ENCODE results near the gene RGL3. TPM values are rescaled to one million over a fixed set of nuclear protein-coding genes. Genes with fewer than 3 reads are reported as not detected.

The RGL3 gene
- total and polyA plus RNA-seq, 12 donors, result 1.2 to 37.5 (median 3.5) TPM

- Histone ChIP-seq H3K4me3 (no peak overlapping the region), H3K27ac (no peak overlapping the region), H3K4me1 (peaks cover 0 to 12% (median 0%) of the 10 kb centered on the region in 9 donors), H3K36me3 (peaks cover 0 to 33% (median 20%) of the 10 kb centered on the region in 9 donors), H3K27me3 (peaks cover 0 to 12% (median 1%) of the 10 kb centered on the region in 7 donors), H3K9me3 (no peaks in the 10 kb centered on the region)
- TF ChIP-seq, protein P1, sequence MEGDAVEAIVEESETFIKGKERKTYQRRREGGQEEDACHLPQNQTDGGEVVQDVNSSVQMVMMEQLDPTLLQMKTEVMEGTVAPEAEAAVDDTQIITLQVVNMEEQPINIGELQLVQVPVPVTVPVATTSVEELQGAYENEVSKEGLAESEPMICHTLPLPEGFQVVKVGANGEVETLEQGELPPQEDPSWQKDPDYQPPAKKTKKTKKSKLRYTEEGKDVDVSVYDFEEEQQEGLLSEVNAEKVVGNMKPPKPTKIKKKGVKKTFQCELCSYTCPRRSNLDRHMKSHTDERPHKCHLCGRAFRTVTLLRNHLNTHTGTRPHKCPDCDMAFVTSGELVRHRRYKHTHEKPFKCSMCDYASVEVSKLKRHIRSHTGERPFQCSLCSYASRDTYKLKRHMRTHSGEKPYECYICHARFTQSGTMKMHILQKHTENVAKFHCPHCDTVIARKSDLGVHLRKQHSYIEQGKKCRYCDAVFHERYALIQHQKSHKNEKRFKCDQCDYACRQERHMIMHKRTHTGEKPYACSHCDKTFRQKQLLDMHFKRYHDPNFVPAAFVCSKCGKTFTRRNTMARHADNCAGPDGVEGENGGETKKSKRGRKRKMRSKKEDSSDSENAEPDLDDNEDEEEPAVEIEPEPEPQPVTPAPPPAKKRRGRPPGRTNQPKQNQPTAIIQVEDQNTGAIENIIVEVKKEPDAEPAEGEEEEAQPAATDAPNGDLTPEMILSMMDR (IDR thresholded peaks at IDR 0.05), result no peak
- no peak for DNase-seq
- 75 to 81% methylated on average over 33 of the region's 33 CpGs for WGBS, 2 donors
- intact Hi-C loops (cut with DNase I), result no loop called here
- ATAC-seq, result no peak
Observed at GRCh38 chr19:11452620-11453310, 33.7 kb upstream of the RGL3 start.

DNA sequence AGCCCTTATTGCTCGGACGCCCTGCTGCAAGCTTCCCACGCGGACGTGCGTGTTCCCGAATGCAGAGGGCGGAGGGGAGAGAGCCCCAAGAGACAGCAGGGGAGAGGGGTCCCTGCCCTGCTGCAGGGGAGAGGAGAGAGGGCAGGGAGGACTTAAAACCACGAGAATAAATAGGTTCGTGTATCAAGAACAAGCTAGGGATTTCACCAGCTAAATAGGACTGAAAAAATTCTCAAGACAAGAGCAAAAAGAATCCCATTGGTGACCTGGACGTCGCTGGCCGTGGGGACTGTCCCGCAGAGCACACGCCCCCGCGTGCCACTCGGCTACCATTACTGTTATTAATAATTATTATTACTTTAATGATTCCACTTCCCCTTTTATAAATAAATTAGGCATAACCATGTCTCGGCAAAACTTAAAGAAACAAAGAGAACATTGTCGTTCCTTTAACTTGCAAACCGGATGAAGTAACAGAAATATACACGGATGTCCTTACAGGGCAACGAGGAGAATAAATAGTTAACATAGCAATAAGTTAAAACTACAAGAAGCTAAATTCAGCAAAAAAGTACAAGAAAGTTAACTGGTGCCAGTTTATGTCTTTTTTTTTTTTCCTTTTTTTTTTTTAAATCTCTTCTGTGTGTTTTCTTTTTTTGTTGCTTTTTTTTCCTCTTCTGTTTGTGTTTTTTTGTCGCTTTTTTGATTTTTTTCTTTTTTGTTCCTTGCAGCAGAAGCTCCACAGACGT, 32.9 kb upstream of the RGL3 start:
- ATAC-seq (peak in 1 of 8 donors; percentile 23), DNase-seq (no peak)
- H3K4me3 ChIP-seq, result peak overlapping the region in 4 of 10 donors; percentile 2 to 17 (median 14)
- intact Hi-C loops (cut with DNase I), result no loop called here
- TF ChIP-seq, protein P1 (IDR thresholded peaks at IDR 0.05), result no peak
- H3K27ac ChIP-seq, result peak overlapping the region in 2 of 10 donors; percentile 17 to 64
- 31 to 42% methylated on average over 25 of the region's 25 CpGs for WGBS, 2 donors
- H3K27me3 ChIP-seq, result peaks cover 0 to 12% (median 0%) of the 10 kb centered on the region in 7 donors
- peaks cover 0 to 12% (median 0%) of the 10 kb centered on the region in 9 donors for H3K4me1 ChIP-seq
- peaks cover 0 to 40% (median 24%) of the 10 kb centered on the region in 9 donors for H3K36me3 ChIP-seq
- H3K9me3 ChIP-seq, result no peaks in the 10 kb centered on the region

DNA sequence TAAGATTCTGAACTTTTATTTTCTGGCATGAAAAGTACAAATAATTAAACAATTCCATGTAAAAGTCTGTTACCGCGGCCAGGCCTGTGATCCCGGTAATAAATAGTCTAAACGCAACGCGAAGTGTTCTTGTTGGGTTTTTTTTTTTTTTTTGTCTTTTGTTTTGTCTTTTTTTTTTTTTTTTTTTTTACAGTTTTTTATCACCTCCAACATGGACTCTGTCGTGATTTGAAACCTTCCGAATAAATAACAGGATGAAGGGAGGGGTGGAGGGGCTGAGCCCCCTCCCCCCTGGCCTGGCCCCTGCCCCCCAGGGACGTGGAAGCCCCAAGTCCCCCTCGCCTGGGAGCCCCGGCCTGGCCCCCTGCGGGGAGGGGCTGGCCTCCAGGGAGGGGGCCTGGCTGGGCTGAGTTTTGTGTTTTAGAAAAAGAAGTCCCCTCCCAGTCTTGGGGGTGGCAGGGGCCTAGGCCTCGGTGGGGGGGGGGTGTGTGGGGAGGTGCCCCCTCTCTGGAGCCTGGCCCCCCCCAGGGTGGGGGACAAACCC, 32.3 kb upstream of the RGL3 start:
- no peaks in the 10 kb centered on the region for H3K9me3 ChIP-seq
- H3K27ac ChIP-seq, result peak overlapping the region in 2 of 10 donors; percentile 17 to 64
- H3K36me3 ChIP-seq, result peaks cover 0 to 47% (median 24%) of the 10 kb centered on the region in 9 donors
- H3K27me3 ChIP-seq, result peaks cover 0 to 8% (median 0%) of the 10 kb centered on the region in 7 donors
- DNase-seq, result no peak
- H3K4me3 ChIP-seq, result peak overlapping the region in 3 of 10 donors; percentile 2 to 15 (median 12)
- H3K4me1 ChIP-seq, result peaks cover 0 to 12% (median 0%) of the 10 kb centered on the region in 9 donors
- peak in 1 of 8 donors; percentile 6 for ATAC-seq
- TF ChIP-seq, protein P1 (IDR thresholded peaks at IDR 0.05), result no peak
- 31 to 45% methylated on average over 11 to 13 of the region's 13 CpGs for whole genome bisulfite sequencing, 2 donors
- intact Hi-C loops (cut with DNase I), result no loop called here

- H3K4me1 ChIP-seq, result peaks cover 0 to 12% (median 0%) of the 10 kb centered on the region in 9 donors
- DNase-seq, result no peak
- H3K4me3 ChIP-seq, result no peak overlapping the region
- WGBS, 2 donors, result 87 to 88% methylated on average over 21 of the region's 21 CpGs
- H3K27me3 ChIP-seq, result peaks cover 0 to 8% (median 0%) of the 10 kb centered on the region in 7 donors
- no peak overlapping the region for H3K27ac ChIP-seq
- intact Hi-C loops (cut with DNase I), result no loop called here
- TF ChIP-seq, protein P1 (IDR thresholded peaks at IDR 0.05), result no peak
- no peak for ATAC-seq
- H3K9me3 ChIP-seq, result no peaks in the 10 kb centered on the region
- peaks cover 0 to 53% (median 28%) of the 10 kb centered on the region in 9 donors for H3K36me3 ChIP-seq
Observed at GRCh38 chr19:11450570-11451326, 31.6 kb upstream of the RGL3 start.

Data from heart right ventricle (tissue), 16 donors.